GM21360 (cell line): Measurements from ENCODE around the gene NKX2-8.
A peak's percentile ranks its signal among the peaks of the same experiment; 100 is the strongest.
"Not testable (repeated sequence)": the region's sequence is repeated elsewhere in the genome, so short reads cannot be mapped to it uniquely, and the experiment has no call there.

Source experiments
- ATAC-seq: cut with Tn5 transposase; IDR thresholded peaks from one replicate; pipeline ENCODE4 v1.9.1; 2021; ENCODE audit warnings: mild to moderate bottlenecking, moderate library complexity; ENCODE audit not compliant: unreplicated experiment

The NKX2-8 gene

GRCh38 chr14:36580141-36580855, 2.1 kb downstream of the NKX2-8 start:
- no peak for ATAC-seq

DNA sequence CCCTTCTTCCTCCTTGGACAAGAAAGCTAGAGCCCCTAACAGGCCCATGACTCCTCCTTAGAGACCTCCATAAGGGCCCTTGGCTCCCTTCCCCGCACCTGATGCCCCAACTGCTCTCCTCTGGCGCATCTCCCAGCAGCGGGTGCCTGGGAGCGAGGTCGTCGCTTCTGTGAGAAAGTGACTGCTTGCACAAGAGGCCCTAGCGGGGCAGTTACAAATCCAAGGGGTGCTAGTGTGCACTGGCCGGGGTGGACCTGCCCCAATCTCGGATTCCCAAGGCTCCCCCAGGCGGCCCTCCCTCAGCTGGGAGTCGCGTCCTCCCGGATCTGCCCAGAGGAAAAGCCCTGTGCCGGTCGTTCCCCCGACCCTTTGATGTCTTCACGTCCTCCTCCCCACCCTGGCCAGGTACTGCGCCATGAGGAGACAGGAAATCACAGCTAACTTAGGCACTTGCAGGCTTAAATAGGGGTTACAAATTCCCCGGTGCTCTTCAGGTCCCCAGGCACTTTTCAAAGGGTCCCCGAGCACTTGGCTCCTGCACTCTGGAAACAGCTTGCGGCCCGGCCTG, 2.8 kb downstream of the NKX2-8 start:
- no peak for ATAC-seq

GRCh38 chr14:36579001-36579555, 3.3 kb downstream of the NKX2-8 start:
- ATAC-seq = no peak

DNA sequence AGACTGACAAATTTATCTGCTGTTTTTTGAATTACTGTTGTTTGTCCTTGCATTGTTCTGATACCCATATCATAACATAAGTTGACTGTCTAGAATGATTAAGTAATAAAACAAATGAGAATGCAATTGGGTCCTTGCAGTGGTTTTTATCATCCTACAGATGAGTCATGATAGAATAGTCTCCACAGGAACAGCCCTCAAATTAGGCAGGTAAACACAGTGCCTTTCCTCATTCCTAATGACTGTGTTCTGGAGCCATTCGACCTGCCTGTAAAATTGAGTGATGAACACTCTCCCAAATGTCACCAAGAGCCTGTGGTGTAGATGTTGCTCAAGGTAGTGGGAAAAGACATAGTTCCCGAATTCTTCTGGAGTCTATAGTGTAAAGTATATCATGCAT, 12.3 kb downstream of the NKX2-8 start:
- ATAC-seq = no peak

- ATAC-seq = peak; percentile 58
Observed at GRCh38 chr14:36556811-36557433, 25.5 kb downstream of the NKX2-8 start.

DNA sequence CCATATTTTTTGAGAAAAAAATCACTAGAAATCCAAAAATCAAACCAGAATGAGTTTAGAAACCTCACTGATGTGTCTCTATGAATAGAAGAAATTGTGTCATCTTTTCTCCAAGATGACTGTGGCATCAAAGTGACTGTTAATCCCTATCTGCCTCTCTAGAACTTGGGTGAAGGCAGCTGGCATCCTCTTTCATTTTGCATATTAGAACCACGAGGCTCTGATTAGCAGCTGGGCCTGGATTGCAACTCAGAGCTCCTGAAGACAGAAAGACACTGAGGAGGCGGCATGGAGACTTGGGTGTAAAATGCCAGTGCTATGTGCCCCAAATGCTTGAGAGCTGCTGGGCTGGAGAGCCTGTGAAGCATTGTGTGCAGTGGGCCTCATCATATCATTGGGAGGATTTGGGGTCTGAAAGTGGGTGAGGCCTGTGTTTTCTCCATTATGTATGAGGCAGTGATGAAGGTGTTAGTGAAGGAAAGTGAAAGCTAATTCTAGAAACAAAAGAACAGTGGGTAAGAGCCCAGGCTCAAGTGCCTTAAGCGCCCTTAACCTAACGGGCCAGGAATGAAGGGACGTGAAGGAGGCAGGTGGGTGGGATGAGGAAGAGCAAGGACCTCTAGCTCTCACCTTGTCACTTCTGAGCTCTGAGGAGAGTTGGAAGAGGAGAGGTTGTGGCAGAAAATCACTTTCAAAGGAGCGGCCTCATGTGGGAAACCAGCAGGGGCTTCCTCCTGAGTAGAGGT, 26.2 kb downstream of the NKX2-8 start:
- ATAC-seq = no peak

- ATAC-seq = peak; percentile 76
Observed at GRCh38 chr14:36553656-36554260, 28.7 kb downstream of the NKX2-8 start.

DNA sequence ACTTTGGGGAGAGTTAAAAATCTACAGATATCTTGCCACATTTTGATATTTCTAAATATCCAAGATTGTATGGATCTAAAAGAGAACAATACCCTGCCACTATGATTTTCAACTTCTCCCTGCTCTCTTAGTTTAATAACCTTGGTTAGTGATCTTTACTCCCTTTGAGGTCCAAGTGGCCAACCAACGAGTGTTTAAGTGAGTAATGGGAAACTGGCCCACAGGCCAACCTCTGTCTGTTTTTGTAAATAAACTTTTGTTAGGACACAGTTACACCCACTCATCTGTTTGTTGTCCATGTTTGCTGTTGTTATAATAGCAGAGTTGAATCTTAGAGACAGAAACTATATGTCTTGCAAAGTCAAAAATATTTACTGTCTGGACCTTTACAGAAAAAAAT, 31.5 kb downstream of the NKX2-8 start:
- no peak for ATAC-seq

- not testable (repeated sequence) for ATAC-seq
Observed at GRCh38 chr14:36544280-36544679, 38.1 kb downstream of the NKX2-8 start.

DNA sequence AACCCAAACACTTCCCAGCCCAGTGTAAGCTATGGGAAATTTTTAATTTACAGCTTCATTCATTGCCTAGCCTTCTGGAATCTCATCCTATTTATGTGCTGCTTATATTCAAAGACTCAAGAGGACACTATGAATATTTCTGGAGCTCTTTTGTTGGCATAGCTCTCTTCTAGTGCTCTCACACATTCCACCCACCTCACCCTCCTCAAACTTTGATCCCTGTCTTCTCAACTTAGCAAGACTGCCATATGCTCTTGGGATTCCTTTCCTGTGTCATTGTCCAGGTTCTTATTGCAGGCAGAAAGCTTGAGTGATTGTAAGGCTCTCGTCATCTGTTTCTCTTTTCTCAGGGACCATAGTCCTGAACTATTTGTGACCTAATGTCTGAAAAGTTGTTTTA, 44.4 kb downstream of the NKX2-8 start:
- ATAC-seq = no peak
